HL-60 (cell line): ENCODE measurements around the gene ADAMTS16.

ENCODE experiments used
- GABPA ChIP-seq: IDR thresholded peaks from 2 replicates; pipeline ENCODE4 v1.6.1; 2012; ENCODE audit warnings: low read depth
- POLR2AphosphoS5 ChIP-seq: IDR thresholded peaks from 2 replicates; pipeline ENCODE4 v1.6.1; 2012; ENCODE audit warnings: low read depth
- SPI1 ChIP-seq: IDR thresholded peaks from 2 replicates; pipeline ENCODE4 v1.6.1; 2012; ENCODE audit warnings: low read depth, mild to moderate bottlenecking, borderline replicate concordance
- TF ChIP-seq, protein P1 (sequence below): IDR thresholded peaks from one replicate; pipeline ENCODE4 v1.5.1; 2011; ENCODE audit warnings: low read length, control low read depth, inconsistent platforms; ENCODE audit not compliant: insufficient read depth
- TF ChIP-seq, protein P2 (sequence below): IDR thresholded peaks from 2 replicates; pipeline ENCODE4 v1.6.1; 2012; ENCODE audit warnings: low read depth; ENCODE audit not compliant: insufficient replicate concordance

DNA sequence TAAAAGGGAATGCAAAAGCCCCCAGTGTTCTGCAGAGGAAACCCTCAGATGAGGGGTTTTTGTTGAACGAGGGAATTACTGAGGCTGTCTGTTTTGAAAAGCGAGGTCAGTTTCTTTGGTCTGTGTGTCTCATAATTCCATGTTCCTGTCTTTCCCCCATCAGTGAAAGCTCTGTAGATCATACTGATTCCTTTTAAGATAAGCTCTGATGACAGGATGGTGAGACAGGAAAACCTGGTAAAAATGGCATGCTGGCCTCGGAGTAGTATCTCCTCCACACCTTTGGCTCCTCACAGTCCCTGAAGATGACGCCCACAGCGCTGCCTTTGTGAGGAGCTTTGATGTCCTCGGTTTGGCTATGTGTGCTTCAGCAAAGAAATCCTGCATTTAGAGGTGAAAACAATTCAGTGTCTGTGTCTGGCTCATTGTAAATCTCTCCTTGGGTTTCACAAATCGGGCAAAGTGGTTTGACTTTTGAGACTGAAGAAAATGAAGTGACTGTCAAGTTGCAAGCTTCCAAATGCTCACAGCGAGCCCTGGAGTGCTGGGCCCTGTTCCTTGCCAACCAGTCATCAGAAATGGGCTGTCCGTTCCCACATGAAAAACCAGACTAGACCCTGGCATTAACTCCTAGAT, 157.4 kb downstream of the ADAMTS16 start:
- TF ChIP-seq, protein P1, sequence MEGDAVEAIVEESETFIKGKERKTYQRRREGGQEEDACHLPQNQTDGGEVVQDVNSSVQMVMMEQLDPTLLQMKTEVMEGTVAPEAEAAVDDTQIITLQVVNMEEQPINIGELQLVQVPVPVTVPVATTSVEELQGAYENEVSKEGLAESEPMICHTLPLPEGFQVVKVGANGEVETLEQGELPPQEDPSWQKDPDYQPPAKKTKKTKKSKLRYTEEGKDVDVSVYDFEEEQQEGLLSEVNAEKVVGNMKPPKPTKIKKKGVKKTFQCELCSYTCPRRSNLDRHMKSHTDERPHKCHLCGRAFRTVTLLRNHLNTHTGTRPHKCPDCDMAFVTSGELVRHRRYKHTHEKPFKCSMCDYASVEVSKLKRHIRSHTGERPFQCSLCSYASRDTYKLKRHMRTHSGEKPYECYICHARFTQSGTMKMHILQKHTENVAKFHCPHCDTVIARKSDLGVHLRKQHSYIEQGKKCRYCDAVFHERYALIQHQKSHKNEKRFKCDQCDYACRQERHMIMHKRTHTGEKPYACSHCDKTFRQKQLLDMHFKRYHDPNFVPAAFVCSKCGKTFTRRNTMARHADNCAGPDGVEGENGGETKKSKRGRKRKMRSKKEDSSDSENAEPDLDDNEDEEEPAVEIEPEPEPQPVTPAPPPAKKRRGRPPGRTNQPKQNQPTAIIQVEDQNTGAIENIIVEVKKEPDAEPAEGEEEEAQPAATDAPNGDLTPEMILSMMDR: no peak
- TF ChIP-seq, protein P2, sequence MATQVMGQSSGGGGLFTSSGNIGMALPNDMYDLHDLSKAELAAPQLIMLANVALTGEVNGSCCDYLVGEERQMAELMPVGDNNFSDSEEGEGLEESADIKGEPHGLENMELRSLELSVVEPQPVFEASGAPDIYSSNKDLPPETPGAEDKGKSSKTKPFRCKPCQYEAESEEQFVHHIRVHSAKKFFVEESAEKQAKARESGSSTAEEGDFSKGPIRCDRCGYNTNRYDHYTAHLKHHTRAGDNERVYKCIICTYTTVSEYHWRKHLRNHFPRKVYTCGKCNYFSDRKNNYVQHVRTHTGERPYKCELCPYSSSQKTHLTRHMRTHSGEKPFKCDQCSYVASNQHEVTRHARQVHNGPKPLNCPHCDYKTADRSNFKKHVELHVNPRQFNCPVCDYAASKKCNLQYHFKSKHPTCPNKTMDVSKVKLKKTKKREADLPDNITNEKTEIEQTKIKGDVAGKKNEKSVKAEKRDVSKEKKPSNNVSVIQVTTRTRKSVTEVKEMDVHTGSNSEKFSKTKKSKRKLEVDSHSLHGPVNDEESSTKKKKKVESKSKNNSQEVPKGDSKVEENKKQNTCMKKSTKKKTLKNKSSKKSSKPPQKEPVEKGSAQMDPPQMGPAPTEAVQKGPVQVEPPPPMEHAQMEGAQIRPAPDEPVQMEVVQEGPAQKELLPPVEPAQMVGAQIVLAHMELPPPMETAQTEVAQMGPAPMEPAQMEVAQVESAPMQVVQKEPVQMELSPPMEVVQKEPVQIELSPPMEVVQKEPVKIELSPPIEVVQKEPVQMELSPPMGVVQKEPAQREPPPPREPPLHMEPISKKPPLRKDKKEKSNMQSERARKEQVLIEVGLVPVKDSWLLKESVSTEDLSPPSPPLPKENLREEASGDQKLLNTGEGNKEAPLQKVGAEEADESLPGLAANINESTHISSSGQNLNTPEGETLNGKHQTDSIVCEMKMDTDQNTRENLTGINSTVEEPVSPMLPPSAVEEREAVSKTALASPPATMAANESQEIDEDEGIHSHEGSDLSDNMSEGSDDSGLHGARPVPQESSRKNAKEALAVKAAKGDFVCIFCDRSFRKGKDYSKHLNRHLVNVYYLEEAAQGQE: no peak
- TF ChIP-seq POLR2AphosphoS5 (no peak), GABPA (no peak), SPI1 (no peak)
